Measurements from ENCODE around the gene ATRNL1. TPM values are rescaled to one million over a fixed set of nuclear protein-coding genes. Genes with fewer than 3 reads are reported as not detected.

The ATRNL1 gene
- total and polyA plus RNA-seq, 2 experiments from 2014 or later, result 4.8 to 29.7 TPM

- no peaks in the 10 kb centered on the region for H3K79me2 ChIP-seq (replicated peaks; ENCODE audit: insufficient read depth)
Observed at GRCh38 chr10:115491526-115492140, 398.5 kb downstream of the ATRNL1 start.

More at GRCh38 chr10:115491526-115492140, 398.5 kb downstream of the ATRNL1 start:
- Mint-ChIP-seq H3K27ac (no peak overlapping the region), H3K4me3 (no peak overlapping the region), H3K4me1 (no peaks in the 10 kb centered on the region), H3K27me3 (ENCODE audit: insufficient read depth, low read depth, poor library complexity) (no peaks in the 10 kb centered on the region), H3K9me3 (peaks cover 16% of the 10 kb centered on the region), H3K36me3 (ENCODE audit: low read depth) (no peaks in the 10 kb centered on the region; the same call in 2 of the 3 replicates)
- ATAC-seq (no peak), DNase-seq (ENCODE audit: low spot score) (no peak)
- no peaks in the 10 kb centered on the region for H3K27me3 ChIP-seq (ENCODE audit: insufficient read depth)
- no peak overlapping the region for H3K27ac ChIP-seq (ENCODE audit: low read depth)
- no peaks in the 10 kb centered on the region for H3K4me1 ChIP-seq (ENCODE audit: insufficient read depth)
- 0 out of 2 replicates have a peak, but pooled peaks cover 13% of the 10 kb centered on the region for H3K9me2 ChIP-seq (ENCODE audit: insufficient read depth)
- H3K4me3 ChIP-seq, result no peak overlapping the region
- no peak overlapping the region for H3K4me2 ChIP-seq
- no peaks in the 10 kb centered on the region for H3K36me3 ChIP-seq (ENCODE audit: insufficient read depth)
- TF ChIP-seq, protein P1, sequence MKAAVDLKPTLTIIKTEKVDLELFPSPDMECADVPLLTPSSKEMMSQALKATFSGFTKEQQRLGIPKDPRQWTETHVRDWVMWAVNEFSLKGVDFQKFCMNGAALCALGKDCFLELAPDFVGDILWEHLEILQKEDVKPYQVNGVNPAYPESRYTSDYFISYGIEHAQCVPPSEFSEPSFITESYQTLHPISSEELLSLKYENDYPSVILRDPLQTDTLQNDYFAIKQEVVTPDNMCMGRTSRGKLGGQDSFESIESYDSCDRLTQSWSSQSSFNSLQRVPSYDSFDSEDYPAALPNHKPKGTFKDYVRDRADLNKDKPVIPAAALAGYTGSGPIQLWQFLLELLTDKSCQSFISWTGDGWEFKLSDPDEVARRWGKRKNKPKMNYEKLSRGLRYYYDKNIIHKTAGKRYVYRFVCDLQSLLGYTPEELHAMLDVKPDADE (IDR thresholded peaks at IDR 0.05), result no peak
- TF ChIP-seq STAT1 (IDR thresholded peaks at IDR 0.05; ENCODE audit: unreplicated experiment) (no peak), ZNF331 (CRISPR knock-in tag; IDR thresholded peaks at IDR 0.05; ENCODE audit: low read depth) (no peak), POLR2AphosphoS5 (IDR thresholded peaks at IDR 0.05; ENCODE audit: low read depth) (no peak), EZH2 (IDR thresholded peaks at IDR 0.05; ENCODE audit: low read depth, unreplicated experiment) (no peak), NANOG (IDR thresholded peaks at IDR 0.05; ENCODE audit: borderline replicate concordance) (no peak), JUNB (IDR thresholded peaks at IDR 0.05; ENCODE audit: unreplicated experiment) (no peak), ZNF114 (CRISPR knock-in tag; IDR thresholded peaks at IDR 0.05) (no peak), EZH2phosphoT487 (IDR thresholded peaks at IDR 0.05; ENCODE audit: unreplicated experiment) (no peak), CREB1 (CRISPR knock-in tag; IDR thresholded peaks at IDR 0.05; ENCODE audit: low read depth) (no peak)
- TF ChIP-seq, protein P2, sequence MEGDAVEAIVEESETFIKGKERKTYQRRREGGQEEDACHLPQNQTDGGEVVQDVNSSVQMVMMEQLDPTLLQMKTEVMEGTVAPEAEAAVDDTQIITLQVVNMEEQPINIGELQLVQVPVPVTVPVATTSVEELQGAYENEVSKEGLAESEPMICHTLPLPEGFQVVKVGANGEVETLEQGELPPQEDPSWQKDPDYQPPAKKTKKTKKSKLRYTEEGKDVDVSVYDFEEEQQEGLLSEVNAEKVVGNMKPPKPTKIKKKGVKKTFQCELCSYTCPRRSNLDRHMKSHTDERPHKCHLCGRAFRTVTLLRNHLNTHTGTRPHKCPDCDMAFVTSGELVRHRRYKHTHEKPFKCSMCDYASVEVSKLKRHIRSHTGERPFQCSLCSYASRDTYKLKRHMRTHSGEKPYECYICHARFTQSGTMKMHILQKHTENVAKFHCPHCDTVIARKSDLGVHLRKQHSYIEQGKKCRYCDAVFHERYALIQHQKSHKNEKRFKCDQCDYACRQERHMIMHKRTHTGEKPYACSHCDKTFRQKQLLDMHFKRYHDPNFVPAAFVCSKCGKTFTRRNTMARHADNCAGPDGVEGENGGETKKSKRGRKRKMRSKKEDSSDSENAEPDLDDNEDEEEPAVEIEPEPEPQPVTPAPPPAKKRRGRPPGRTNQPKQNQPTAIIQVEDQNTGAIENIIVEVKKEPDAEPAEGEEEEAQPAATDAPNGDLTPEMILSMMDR (conservative IDR thresholded peaks at IDR 0.05; ENCODE audit: low read depth in 2 of 2), result no peak
- TF ChIP-seq, protein P3, sequence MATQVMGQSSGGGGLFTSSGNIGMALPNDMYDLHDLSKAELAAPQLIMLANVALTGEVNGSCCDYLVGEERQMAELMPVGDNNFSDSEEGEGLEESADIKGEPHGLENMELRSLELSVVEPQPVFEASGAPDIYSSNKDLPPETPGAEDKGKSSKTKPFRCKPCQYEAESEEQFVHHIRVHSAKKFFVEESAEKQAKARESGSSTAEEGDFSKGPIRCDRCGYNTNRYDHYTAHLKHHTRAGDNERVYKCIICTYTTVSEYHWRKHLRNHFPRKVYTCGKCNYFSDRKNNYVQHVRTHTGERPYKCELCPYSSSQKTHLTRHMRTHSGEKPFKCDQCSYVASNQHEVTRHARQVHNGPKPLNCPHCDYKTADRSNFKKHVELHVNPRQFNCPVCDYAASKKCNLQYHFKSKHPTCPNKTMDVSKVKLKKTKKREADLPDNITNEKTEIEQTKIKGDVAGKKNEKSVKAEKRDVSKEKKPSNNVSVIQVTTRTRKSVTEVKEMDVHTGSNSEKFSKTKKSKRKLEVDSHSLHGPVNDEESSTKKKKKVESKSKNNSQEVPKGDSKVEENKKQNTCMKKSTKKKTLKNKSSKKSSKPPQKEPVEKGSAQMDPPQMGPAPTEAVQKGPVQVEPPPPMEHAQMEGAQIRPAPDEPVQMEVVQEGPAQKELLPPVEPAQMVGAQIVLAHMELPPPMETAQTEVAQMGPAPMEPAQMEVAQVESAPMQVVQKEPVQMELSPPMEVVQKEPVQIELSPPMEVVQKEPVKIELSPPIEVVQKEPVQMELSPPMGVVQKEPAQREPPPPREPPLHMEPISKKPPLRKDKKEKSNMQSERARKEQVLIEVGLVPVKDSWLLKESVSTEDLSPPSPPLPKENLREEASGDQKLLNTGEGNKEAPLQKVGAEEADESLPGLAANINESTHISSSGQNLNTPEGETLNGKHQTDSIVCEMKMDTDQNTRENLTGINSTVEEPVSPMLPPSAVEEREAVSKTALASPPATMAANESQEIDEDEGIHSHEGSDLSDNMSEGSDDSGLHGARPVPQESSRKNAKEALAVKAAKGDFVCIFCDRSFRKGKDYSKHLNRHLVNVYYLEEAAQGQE (IDR thresholded peaks at IDR 0.05; ENCODE audit: unreplicated experiment), result no peak
- TF ChIP-seq, protein P4, sequence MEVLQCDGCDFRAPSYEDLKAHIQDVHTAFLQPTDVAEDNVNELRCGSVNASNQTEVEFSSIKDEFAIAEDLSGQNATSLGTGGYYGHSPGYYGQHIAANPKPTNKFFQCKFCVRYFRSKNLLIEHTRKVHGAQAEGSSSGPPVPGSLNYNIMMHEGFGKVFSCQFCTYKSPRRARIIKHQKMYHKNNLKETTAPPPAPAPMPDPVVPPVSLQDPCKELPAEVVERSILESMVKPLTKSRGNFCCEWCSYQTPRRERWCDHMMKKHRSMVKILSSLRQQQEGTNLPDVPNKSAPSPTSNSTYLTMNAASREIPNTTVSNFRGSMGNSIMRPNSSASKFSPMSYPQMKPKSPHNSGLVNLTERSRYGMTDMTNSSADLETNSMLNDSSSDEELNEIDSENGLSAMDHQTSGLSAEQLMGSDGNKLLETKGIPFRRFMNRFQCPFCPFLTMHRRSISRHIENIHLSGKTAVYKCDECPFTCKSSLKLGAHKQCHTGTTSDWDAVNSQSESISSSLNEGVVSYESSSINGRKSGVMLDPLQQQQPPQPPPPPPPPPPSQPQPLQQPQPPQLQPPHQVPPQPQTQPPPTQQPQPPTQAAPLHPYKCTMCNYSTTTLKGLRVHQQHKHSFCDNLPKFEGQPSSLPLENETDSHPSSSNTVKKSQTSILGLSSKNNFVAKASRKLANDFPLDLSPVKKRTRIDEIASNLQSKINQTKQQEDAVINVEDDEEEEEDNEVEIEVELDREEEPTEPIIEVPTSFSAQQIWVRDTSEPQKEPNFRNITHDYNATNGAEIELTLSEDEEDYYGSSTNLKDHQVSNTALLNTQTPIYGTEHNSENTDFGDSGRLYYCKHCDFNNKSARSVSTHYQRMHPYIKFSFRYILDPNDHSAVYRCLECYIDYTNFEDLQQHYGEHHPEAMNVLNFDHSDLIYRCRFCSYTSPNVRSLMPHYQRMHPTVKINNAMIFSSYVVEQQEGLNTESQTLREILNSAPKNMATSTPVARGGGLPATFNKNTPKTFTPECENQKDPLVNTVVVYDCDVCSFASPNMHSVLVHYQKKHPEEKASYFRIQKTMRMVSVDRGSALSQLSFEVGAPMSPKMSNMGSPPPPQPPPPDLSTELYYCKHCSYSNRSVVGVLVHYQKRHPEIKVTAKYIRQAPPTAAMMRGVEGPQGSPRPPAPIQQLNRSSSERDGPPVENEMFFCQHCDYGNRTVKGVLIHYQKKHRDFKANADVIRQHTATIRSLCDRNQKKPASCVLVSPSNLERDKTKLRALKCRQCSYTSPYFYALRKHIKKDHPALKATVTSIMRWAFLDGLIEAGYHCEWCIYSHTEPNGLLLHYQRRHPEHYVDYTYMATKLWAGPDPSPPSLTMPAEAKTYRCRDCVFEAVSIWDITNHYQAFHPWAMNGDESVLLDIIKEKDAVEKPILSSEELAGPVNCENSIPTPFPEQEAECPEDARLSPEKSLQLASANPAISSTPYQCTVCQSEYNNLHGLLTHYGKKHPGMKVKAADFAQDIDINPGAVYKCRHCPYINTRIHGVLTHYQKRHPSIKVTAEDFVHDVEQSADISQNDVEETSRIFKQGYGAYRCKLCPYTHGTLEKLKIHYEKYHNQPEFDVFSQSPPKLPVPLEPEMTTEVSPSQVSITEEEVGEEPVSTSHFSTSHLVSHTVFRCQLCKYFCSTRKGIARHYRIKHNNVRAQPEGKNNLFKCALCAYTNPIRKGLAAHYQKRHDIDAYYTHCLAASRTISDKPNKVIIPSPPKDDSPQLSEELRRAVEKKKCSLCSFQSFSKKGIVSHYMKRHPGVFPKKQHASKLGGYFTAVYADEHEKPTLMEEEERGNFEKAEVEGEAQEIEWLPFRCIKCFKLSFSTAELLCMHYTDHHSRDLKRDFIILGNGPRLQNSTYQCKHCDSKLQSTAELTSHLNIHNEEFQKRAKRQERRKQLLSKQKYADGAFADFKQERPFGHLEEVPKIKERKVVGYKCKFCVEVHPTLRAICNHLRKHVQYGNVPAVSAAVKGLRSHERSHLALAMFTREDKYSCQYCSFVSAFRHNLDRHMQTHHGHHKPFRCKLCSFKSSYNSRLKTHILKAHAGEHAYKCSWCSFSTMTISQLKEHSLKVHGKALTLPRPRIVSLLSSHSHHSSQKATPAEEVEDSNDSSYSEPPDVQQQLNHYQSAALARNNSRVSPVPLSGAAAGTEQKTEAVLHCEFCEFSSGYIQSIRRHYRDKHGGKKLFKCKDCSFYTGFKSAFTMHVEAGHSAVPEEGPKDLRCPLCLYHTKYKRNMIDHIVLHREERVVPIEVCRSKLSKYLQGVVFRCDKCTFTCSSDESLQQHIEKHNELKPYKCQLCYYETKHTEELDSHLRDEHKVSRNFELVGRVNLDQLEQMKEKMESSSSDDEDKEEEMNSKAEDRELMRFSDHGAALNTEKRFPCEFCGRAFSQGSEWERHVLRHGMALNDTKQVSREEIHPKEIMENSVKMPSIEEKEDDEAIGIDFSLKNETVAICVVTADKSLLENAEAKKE (CRISPR knock-in tag; IDR thresholded peaks at IDR 0.05), result no peak
- no peaks in the 10 kb centered on the region for H3F3A ChIP-seq (replicated peaks; ENCODE audit: low read depth)
- H2AFZ ChIP-seq, result no peak overlapping the region
- H4K20me1 ChIP-seq (replicated peaks; ENCODE audit: insufficient read depth), result no peaks in the 10 kb centered on the region

All from GM23338 (cell line).